GM18498 (cell line): Measurements from ENCODE around the gene ZNF607.
"Not testable (repeated sequence)": the region's sequence is repeated elsewhere in the genome, so short reads cannot be mapped to it uniquely, and the experiment has no call there.

ENCODE experiments used
- ATAC-seq: cut with Tn5 transposase; IDR thresholded peaks from one replicate; pipeline ENCODE4 v1.9.1; 2021; ENCODE audit warnings: mild to moderate bottlenecking, moderate library complexity; ENCODE audit not compliant: unreplicated experiment

The ZNF607 gene

DNA sequence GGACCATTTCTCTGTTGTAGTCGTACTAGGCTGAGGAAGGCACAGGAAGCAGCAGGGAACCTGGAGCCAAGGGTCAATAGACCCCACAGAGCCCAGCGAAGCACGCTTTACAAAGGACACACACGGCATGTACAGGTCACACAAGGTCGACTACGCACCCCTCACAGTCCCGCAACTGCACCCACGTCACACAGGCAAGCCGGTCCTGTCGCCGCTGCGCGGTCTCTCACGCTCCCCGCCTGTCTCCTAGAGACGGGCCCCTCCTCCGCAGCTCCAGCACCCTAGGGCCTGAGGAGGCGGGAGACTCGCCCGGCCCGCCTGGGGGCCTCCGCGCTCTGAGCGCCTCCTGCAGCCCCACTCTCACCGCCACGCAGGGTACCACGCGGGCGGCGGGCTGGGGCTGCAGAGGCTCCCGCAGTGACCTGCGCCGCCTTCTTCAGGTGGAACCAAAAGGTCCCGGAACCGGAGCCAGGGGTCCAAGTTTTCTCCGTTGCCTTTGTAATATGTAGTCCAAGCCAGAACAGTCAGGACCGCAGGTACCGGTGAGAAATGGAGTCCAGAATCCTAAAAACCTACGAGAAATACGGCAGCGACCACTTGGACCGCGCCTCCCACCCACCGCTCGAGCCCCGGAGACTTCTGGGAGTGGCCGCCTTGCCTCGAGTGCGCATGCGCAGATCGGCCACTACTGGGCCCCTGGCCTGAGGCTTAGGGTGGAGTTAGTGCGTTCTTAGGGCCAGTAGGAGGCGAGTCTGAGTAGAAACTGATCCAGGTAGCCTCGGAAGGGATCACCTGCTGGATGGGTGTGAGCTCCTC is at the start of gene ZNF607:
Gene ZNF607 (minus strand): TSS at position 651 of the 816 bp plus-strand sequence. CDS start 8,143 bp downstream, outside the sequence.
- peak; percentile 93 for ATAC-seq

DNA sequence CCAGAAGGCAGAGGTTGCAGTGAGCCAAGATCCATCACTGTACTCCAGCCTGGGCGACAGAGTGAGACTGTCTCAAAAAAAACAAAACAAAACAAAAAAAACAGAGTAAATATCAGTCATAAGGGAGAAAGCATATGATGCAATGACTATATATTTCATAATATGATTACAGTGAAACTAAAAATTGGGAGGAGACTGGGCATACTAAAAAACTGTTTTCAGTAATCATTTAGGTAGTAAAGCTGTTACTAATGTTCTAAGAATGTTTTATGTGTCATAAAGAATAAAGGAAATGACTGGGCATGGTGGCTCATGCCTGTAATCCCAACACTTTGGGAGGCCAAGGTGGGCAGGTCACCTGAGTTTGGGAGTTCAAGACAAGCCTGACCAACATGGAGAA is 43.9 kb upstream of the ZNF607 start:
- ATAC-seq = no peak

GRCh38 chr19:37757683-37758082 is 38.1 kb upstream of the ZNF607 start:
- not testable (repeated sequence) for ATAC-seq

DNA sequence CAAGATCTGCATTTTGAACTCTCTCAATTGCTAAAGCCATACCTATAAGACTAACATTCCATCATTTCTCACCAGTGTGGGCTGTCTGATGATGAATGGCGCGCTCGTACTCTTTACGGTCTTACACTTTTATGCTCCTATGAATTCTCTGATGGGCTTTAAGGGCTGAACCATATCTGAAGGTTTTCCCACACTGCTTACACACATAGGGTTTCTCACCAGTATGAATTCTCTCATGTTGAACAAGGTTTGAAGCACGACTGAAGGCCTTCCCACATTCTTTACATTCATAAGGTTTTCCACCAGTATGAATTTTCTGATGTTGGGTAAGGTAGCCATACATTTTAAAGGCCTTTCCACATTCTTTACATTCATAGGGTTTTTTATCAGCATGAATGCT is 18.8 kb upstream of the ZNF607 start:
- ATAC-seq = no peak

DNA sequence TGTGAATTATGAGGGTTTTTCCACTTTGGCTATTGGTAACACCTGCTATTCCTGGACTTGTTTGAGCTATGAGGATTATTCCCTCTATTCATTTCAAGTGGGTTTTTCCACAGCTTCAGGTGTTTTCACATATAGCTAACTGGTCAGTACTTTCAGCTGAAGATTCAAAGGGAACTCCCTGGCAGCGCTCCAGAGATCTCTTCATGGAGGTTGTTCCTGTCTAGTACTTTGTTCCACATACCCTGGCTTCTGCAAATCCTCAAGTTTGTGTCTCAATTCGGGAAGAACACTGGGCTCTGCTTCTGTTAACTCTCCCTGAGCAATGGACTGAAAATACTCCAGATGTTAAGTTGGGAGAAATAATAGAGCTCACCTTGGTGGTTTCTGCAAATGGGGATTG is 5.6 kb upstream of the ZNF607 start:
- ATAC-seq = no peak

GRCh38 chr19:37719927-37720265 is 335 bp upstream of the ZNF607 start:
- ATAC-seq = no peak

- no peak for ATAC-seq
These were observed 1.3 kb downstream of the ZNF607 start for GRCh38 chr19:37718304-37718703.

DNA sequence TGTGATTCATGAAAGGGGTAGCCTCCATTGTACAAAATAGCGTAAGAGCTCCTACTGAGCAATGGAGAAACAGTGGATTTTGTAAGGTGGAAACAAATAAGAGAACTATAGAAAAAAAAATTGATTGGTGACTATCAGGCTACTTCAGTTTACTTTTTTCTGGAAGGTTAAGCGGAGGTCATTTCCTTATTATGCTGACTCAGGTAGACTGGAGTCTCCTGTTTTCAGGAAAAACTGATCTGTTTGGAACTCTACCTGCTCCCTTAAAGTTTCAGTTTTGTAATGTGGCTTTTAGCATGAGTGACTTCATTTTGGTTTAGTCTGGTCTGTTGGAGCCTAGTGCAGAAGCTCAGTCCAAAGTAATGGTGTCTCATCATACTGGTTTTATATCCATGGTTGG is 3.4 kb downstream of the ZNF607 start:
- ATAC-seq = no peak

- no peak for ATAC-seq
These were observed 13.4 kb downstream of the ZNF607 start for GRCh38 chr19:37706052-37706605.

- no peak for ATAC-seq
These were observed 20.5 kb downstream of the ZNF607 start for GRCh38 chr19:37699057-37699456.

DNA sequence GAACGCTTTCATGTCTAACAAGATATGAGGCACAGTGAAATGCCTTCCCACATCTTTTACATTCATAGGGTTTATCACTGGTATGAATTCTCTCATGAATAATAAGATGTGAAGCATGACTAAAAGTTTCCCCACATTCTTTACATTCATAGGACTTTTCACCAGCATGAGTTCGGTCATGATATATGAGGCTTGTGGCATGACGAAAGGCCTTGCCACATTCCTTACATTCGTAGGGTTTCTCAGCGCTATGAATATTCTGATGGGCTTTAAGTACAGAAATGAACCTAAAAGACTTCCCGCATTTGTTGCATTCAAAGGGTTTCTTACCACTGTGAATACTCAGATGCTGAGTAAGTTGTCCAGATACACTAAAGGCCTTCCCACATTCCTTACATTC is 21.3 kb downstream of the ZNF607 start:
- ATAC-seq = no peak

DNA sequence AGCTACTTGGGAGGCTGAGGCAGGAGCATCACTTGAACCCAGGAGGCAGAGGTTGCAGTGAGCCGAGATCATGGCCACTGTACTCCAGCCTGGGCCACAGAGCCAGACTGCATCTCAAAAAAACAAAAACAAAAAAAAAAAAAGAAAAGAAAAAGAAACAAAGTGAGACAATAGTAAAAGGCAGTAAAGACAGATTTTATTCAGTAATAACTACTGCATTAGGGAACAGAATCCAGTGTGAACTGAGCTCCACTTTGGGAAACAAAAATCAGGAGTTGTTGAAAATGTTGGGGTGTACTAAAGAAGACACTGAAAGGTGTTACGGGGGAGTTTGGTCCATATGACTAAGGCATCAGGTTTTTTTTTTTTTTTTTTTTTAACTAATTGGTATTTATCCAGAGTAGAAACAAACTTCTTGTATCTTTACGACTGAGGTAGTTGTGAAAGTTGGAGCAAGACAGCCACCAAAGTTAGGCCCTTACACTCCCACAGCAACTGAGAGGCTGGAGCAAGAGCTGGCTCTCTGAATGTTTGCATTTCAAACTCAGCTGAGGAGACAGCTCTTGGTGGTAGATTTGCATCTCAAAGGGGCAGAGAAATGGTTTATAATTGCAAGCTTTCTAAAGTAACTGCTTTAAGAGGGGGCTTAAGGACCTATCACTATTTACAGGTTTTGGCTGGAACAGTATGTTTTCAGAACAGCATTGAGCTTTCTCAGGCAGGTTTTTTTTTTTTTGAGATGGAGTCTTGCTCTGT is 24.2 kb downstream of the ZNF607 start:
- ATAC-seq = no peak

GRCh38 chr19:37692956-37693620 is 26.5 kb downstream of the ZNF607 start:
- ATAC-seq = no peak

DNA sequence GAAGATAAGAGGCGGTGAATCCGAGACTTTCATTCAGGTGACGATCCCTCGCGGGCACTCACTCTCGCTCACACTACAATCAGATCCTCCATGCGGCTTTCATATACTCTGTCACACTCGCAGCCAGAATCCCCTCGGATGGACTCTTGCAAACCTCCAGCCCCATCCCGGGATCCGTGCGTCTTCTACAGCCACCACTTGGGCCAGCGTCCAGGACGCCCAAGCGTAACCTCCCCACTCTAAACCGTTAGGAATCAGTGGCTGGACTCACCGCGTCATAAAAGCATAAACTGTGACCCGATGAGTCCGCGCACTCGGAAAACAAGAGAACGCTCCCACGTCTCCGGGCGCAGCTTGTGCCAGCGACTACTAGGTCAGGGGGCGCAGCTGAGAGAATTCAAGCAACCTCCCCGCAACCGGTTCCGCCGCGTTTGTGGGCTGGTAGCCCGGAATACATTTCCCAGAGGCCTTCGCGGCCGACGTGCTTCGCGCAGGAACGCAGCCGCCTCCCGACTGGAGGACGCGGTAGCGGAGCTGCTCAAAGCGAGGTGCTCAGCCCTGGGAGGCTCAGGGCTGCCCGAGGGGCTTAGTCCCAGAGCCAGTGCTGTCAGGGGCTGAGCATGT is 27.6 kb downstream of the ZNF607 start:
- no peak for ATAC-seq

DNA sequence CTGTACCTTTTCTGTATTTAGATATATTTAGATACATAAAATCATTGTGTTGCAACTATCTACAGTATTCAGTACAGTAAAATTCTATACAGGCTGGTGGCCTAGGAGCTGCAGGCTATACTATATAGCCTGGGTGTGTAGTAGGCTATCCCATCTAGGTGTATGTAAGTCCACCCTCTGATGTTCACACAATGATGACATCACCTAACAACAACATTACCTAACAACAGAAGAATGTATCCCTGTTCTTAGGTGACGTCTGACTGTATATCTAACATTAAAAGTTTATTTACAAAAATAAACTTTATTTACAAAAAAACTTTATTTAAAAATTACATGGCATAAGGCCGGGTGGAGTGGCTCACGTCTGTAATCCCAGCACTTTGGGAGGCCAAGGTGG is 36.0 kb downstream of the ZNF607 start:
- no peak for ATAC-seq

DNA sequence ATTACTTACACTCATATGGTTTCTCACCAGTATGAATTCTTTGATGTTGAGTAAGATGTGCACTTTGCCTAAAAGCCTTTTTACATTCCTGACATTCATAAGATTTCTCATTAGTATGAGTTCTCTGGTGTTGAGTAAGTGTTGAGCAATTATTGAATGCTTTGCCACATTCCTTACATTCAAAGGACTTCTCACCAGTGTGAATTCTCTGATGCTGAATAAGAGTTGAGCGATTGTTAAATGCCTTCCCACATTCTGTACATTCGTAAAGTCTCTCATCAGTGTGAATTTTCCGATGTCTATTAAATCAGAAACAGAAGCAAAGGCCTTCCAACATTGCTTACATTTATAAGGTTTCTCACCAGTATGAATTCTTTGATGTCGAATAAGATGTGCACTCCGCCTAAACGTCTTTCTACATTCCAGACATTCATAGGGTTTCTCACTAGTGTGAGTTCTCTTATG is 50.1 kb downstream of the ZNF607 start:
- ATAC-seq = no peak

- ATAC-seq = not testable (repeated sequence)
These were observed 62.4 kb downstream of the ZNF607 start for GRCh38 chr19:37657157-37657556.

DNA sequence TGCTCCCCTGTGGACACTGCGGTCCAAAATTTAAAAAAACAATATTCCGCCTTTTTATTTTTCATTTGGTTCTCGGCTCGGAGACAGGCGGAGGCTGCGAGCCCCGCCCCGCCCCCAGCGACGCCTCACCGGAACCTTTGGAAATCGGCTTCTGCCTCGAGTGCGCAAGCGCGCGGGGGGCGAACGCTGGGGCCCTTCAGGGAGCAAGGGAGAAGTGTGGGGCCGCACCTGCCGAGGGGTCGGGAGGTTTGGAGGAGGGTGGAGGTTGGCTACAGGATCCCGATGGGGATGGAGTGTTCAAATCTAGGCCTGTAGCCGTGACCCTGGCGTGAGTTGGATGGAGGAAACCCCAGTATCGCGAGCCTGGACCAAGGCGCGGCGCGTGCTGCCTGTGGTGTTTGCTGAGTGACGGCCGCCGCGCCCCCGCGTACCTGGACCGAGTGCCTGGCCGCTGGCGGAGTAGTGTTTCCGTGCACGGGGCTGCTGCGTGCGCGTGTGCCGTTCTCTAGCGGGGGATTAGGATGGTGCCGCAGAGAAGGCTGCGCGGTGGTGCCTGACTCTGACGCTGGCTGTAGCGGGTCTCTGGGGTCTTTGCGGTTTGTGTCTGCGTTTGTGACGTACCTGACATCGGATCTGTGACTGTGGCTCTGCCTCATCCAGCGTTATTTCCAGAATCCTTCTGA is 63.7 kb downstream of the ZNF607 start:
- ATAC-seq = peak; percentile 68

- peak; percentile 73 for ATAC-seq
These were observed 64.3 kb downstream of the ZNF607 start, which contains the start of gene ZFP30 for GRCh38 chr19:37655301-37655688. TSS of gene ZFP30 (minus strand) at chr19:37655465. CDS start at chr19:37647822, 7,643 bp downstream.

DNA sequence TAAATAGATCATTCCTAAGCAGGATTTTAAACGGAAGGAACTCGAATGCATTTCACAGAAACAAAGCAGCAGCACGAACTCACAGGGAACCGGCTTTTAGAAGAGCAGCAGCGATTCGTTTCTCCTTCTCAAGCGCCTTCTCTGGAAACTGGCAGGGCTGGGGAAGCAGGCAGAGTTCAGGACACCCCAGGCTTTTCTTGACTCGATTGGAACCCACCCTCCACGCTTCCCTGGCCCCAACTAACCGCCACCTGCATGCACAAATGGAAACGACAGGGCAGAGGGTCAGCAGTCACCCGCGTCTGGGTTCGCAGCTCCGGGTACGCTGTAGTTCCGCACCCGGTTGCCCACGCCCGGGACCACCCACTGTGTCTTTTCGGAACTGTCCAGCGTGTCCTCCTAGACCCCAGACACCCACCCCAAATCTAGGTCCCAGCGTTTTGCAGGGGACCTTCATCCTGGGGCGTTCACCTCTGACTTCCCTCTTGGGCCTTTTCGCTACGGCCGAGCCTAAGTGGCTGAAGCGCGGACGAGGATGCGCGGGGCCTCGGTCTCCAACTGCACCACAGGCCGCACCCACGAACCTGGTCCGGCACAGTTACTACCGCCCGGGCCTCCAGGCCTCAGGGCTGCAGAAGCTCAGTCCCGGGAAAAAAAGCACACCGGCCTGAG is 64.8 kb downstream of the ZNF607 start:
- peak; percentile 43 for ATAC-seq
